ENCODE results near the gene NPHP1.

GRCh38 chr2:110126086-110126773 lies 78.6 kb downstream of the NPHP1 start:
- TF ChIP-seq CTCF (IDR thresholded peaks at IDR 0.05), result no peak
- TF ChIP-seq POLR2A (IDR thresholded peaks at IDR 0.05), result no peak
